Neuronal stem cell (in vitro differentiated cells): Measurements from ENCODE around the gene BCAS1.
"Not testable (repeated sequence)": the region's sequence is repeated elsewhere in the genome, so short reads cannot be mapped to it uniquely, and the experiment has no call there.

Experiments
- DNase-seq: peaks from one replicate; pipeline ENCODE4 v3.0.0-alpha.2; 2013; ENCODE audit warnings: low spot score
- H2AFZ ChIP-seq: one replicate; pipeline ENCODE4 v1.6.1; 2013; ENCODE audit warnings: mild to moderate bottlenecking, low read length, inconsistent platforms
- H2AK5ac ChIP-seq: 2 replicates; pipeline ENCODE4 v1.6.1; 2013; ENCODE audit warnings: low read depth, mild to moderate bottlenecking, inconsistent platforms, low read length, moderate library complexity, mixed read lengths
- H2BK120ac ChIP-seq: 2 replicates; pipeline ENCODE4 v1.6.1; 2013; ENCODE audit warnings: low read depth, mild to moderate bottlenecking, inconsistent platforms, low read length, moderate library complexity, mixed read lengths
- H2BK12ac ChIP-seq: one replicate; pipeline ENCODE4 v1.6.1; 2013; ENCODE audit warnings: low read length, inconsistent platforms
- H2BK15ac ChIP-seq: 2 replicates; pipeline ENCODE4 v1.6.1; 2013; ENCODE audit warnings: mild to moderate bottlenecking, low read length, inconsistent platforms, mixed read lengths
- H2BK5ac ChIP-seq: one replicate; pipeline ENCODE4 v1.6.1; 2013; ENCODE audit warnings: inconsistent platforms, mild to moderate bottlenecking, low read length, moderate library complexity
- H3K14ac ChIP-seq: one replicate; pipeline ENCODE4 v1.6.1; 2013; ENCODE audit warnings: low read length, inconsistent platforms
- H3K18ac ChIP-seq: 2 replicates; pipeline ENCODE4 v1.6.1; 2013; ENCODE audit warnings: low read length, inconsistent platforms
- H3K23ac ChIP-seq: 2 replicates; pipeline ENCODE4 v1.6.1; 2013; ENCODE audit warnings: low read depth, mild to moderate bottlenecking, mixed read lengths, low read length, inconsistent platforms; ENCODE audit not compliant: poor library complexity
- H3K27ac ChIP-seq: replicated peaks from 3 replicates; pipeline ENCODE4 v1.5.1; 2013; ENCODE audit warnings: low read length, inconsistent platforms
- H3K27me3 ChIP-seq, 3 experiments: 2 replicates each; pipeline ENCODE4 v1.6.1; 2013; ENCODE audit warnings: low read length in 3 of 3, mild to moderate bottlenecking in 2 of 3, inconsistent platforms in 1 of 3, low read depth in 1 of 3, mixed read lengths in 1 of 3, moderate library complexity in 1 of 3; ENCODE audit not compliant: control insufficient read depth in 3 of 3, insufficient read depth in 3 of 3
- H3K36me3 ChIP-seq, 2 donors: replicated peaks in 1 of 2; 2 replicates each; pipeline ENCODE4 v1.6.1; 2013; ENCODE audit warnings: low read length in 2 of 2; ENCODE audit not compliant: control insufficient read depth in 2 of 2, insufficient read depth in 2 of 2
- H3K4ac ChIP-seq: 2 replicates; pipeline ENCODE4 v1.6.1; 2013; ENCODE audit warnings: inconsistent platforms, mild to moderate bottlenecking, low read length, moderate library complexity
- H3K4me1 ChIP-seq, 2 donors: 1 replicate in 1 of 2; 2 replicates in 1 of 2; pipeline ENCODE4 v1.6.1; 2013; ENCODE audit warnings: low read length in 2 of 2, low read depth in 1 of 2; ENCODE audit not compliant: control insufficient read depth in 2 of 2, insufficient read depth in 1 of 2
- H3K4me2 ChIP-seq: one replicate; pipeline ENCODE4 v1.6.1; 2013; ENCODE audit warnings: mild to moderate bottlenecking, low read length, inconsistent platforms; ENCODE audit not compliant: insufficient read depth, poor library complexity, severe bottlenecking
- H3K4me3 ChIP-seq, 2 donors: 2 replicates each; pipeline ENCODE4 v1.5.1; 2013; ENCODE audit warnings: low read length in 2 of 2, mild to moderate bottlenecking in 2 of 2, inconsistent platforms in 1 of 2, moderate library complexity in 1 of 2
- H3K79me1 ChIP-seq: one replicate; pipeline ENCODE4 v1.6.1; 2013; ENCODE audit warnings: low read depth, mild to moderate bottlenecking, inconsistent platforms, low read length, moderate library complexity
- H3K9ac ChIP-seq: one replicate; pipeline ENCODE4 v1.6.1; 2013; ENCODE audit warnings: mild to moderate bottlenecking, low read depth, low read length, inconsistent platforms; ENCODE audit not compliant: poor library complexity
- H3K9me3 ChIP-seq, 2 donors: replicated peaks in 1 of 2; 2 replicates each; pipeline versions ENCODE3 to v1.6.1; 2013; ENCODE audit warnings: low read length in 2 of 2, mild to moderate bottlenecking in 2 of 2, inconsistent platforms in 1 of 2, low read depth in 1 of 2, mixed read lengths in 1 of 2, moderate library complexity in 1 of 2; ENCODE audit not compliant: control insufficient read depth in 2 of 2, insufficient read depth in 1 of 2
- H4K8ac ChIP-seq: one replicate; pipeline ENCODE4 v1.6.1; 2013; ENCODE audit warnings: low read depth, mild to moderate bottlenecking, inconsistent platforms, low read length, moderate library complexity
- H4K91ac ChIP-seq: one replicate; pipeline ENCODE4 v1.6.1; 2013; ENCODE audit warnings: low read length, low read depth, mild to moderate bottlenecking, inconsistent platforms; ENCODE audit not compliant: poor library complexity
- WGBS, 2 donors: extraction: QIAGEN DNeasy Blood & Tissue Kit; methylation state at CpG; one replicate each; pipeline ENCODE4 v1.1.7; 2013; ENCODE audit warnings: missing lambda C conversion rate in 2 of 2, mixed read lengths in 1 of 2; ENCODE audit not compliant: insufficient read length in 2 of 2, insufficient replicate concordance in 1 of 2; ENCODE audit errors: extremely low coverage in 2 of 2; 5-methylcytosine and 5-hydroxymethylcytosine counted together

Gene BCAS1

GRCh38 chr20:53933232-53933846 is 137.1 kb downstream of the BCAS1 start:
- H3K4me2 ChIP-seq, result no peak overlapping the region
- no peak overlapping the region for H3K4ac ChIP-seq
- whole genome bisulfite sequencing, 2 donors, result no CpG with 5 or more reads among the region's 2 CpGs
- H4K8ac ChIP-seq, result no peak overlapping the region
- H2BK120ac ChIP-seq, result no peak overlapping the region
- no peak for DNase-seq
- no peaks in the 10 kb centered on the region for H3K27me3 ChIP-seq
- H3K79me1 ChIP-seq, result no peaks in the 10 kb centered on the region
- H3K23ac ChIP-seq, result no peak overlapping the region
- no peak overlapping the region for H3K4me3 ChIP-seq
- H3K14ac ChIP-seq, result no peak overlapping the region
- H3K9ac ChIP-seq, result no peak overlapping the region
- no peak overlapping the region for H2AFZ ChIP-seq
- no peak overlapping the region for H3K27ac ChIP-seq
- H4K91ac ChIP-seq, result no peak overlapping the region
- no peaks in the 10 kb centered on the region for H3K36me3 ChIP-seq
- peaks cover 5 to 9% of the 10 kb centered on the region in 2 donors for H3K4me1 ChIP-seq
- H3K18ac ChIP-seq, result no peak overlapping the region
- no peak overlapping the region for H2BK15ac ChIP-seq
- H2AK5ac ChIP-seq, result no peak overlapping the region
- peaks cover 0 to 2% of the 10 kb centered on the region in 2 donors for H3K9me3 ChIP-seq
- H2BK12ac ChIP-seq, result no peak overlapping the region
- no peak overlapping the region for H2BK5ac ChIP-seq

GRCh38 chr20:53932655-53933192 is 137.7 kb downstream of the BCAS1 start:
- DNase-seq, H3K14ac ChIP-seq, H3K9me3 ChIP-seq, H3K27me3 ChIP-seq, H3K4me1 ChIP-seq, H2AFZ ChIP-seq, H4K91ac ChIP-seq, H2BK12ac ChIP-seq, H3K36me3 ChIP-seq, H3K9ac ChIP-seq, H3K4me2 ChIP-seq, H2AK5ac ChIP-seq, H3K27ac ChIP-seq, H2BK5ac ChIP-seq, H2BK120ac ChIP-seq, H4K8ac ChIP-seq, H3K79me1 ChIP-seq, H3K18ac ChIP-seq, H2BK15ac ChIP-seq, H3K4me3 ChIP-seq, H3K4ac ChIP-seq, H3K23ac ChIP-seq: not testable (repeated sequence)
- no CpG with 5 or more reads among the region's 5 CpGs for WGBS, 2 donors

- no peak for DNase-seq
- Histone ChIP-seq H3K27ac (no peak overlapping the region), H2BK12ac (no peak overlapping the region), H3K79me1 (no peaks in the 10 kb centered on the region), H3K4me2 (no peak overlapping the region), H4K91ac (no peak overlapping the region), H4K8ac (no peak overlapping the region), H3K9ac (no peak overlapping the region), H2AK5ac (no peak overlapping the region), H2BK15ac (no peak overlapping the region), H2BK120ac (no peak overlapping the region), H3K4me3 (no peak overlapping the region), H3K23ac (no peak overlapping the region), H2BK5ac (no peak overlapping the region), H3K4ac (no peak overlapping the region), H3K9me3 (peaks cover 0 to 2% of the 10 kb centered on the region in 2 donors), H2AFZ (no peak overlapping the region), H3K14ac (no peak overlapping the region), H3K36me3 (no peaks in the 10 kb centered on the region), H3K4me1 (peaks cover 5 to 9% of the 10 kb centered on the region in 2 donors), H3K27me3 (no peaks in the 10 kb centered on the region), H3K18ac (no peak overlapping the region)
- no CpG with 5 or more reads among the region's 1 CpG for WGBS, 2 donors
Observed at GRCh38 chr20:53931597-53931996, 138.8 kb downstream of the BCAS1 start.

GRCh38 chr20:53930651-53931504 is 139.5 kb downstream of the BCAS1 start:
- Histone ChIP-seq H2AK5ac (no peak overlapping the region), H3K9me3 (peaks cover 0 to 2% of the 10 kb centered on the region in 2 donors), H2BK120ac (no peak overlapping the region), H3K4ac (no peak overlapping the region), H3K4me3 (no peak overlapping the region), H3K36me3 (no peaks in the 10 kb centered on the region), H2BK15ac (no peak overlapping the region), H2BK5ac (no peak overlapping the region), H3K4me1 (peaks cover 5 to 9% of the 10 kb centered on the region in 2 donors), H3K27ac (no peak overlapping the region), H3K9ac (no peak overlapping the region), H3K27me3 (no peaks in the 10 kb centered on the region), H4K91ac (no peak overlapping the region), H2AFZ (no peak overlapping the region), H3K14ac (no peak overlapping the region), H3K18ac (no peak overlapping the region), H4K8ac (no peak overlapping the region), H3K23ac (no peak overlapping the region), H2BK12ac (no peak overlapping the region), H3K79me1 (no peaks in the 10 kb centered on the region), H3K4me2 (no peak overlapping the region)
- no peak for DNase-seq
- no CpG with 5 or more reads among the region's 3 CpGs for WGBS, 2 donors
